Activated CD4-positive, alpha-beta T cell treated with anti-CD3 and anti-CD28 coated beads, Interleukin-2, amount 10 ng/mL, durations not matched to agents 7 days and 5 days (primary cell): ENCODE data around the gene ZNF768. TPM values are rescaled to one million over a fixed set of nuclear protein-coding genes. Genes with fewer than 3 reads are reported as not detected.

Source experiments
- CTCF ChIA-PET: fragments of 350-600 bp; sonication (Branson Sonifier 250); formaldehyde crosslinking; loops from one replicate; lab custom pipeline; 2021; ENCODE audit warnings: antibody characterized with exemption; lab: Charles Lee
- POLR2A ChIA-PET: fragments of 350-600 bp; sonication (Branson Sonifier 250); formaldehyde crosslinking; loops from one replicate; lab custom pipeline; 2021; ENCODE audit warnings: antibody characterized with exemption; lab: Charles Lee
- DNase-seq: peaks from one replicate; pipeline ENCODE4 v3.0.0-alpha.2; 2020
- H3K27ac Mint-ChIP-seq: one replicate; pipeline ENCODE4 v1.8.0; 2021; ENCODE audit warnings: mild to moderate bottlenecking, moderate library complexity, mixed read lengths
- H3K27me3 Mint-ChIP-seq: one replicate; pipeline ENCODE4 v1.8.0; 2021; ENCODE audit warnings: mixed read lengths
- H3K36me3 Mint-ChIP-seq: one replicate; pipeline ENCODE4 v1.8.0; 2021; ENCODE audit warnings: low read depth, mixed read lengths
- H3K4me1 Mint-ChIP-seq: one replicate; pipeline ENCODE4 v1.8.0; 2021; ENCODE audit warnings: mixed read lengths
- H3K4me3 Mint-ChIP-seq: one replicate; pipeline ENCODE4 v1.8.0; 2021; ENCODE audit warnings: mild to moderate bottlenecking, moderate library complexity, mixed read lengths
- H3K9me3 Mint-ChIP-seq: one replicate; pipeline ENCODE4 v1.8.0; 2021; ENCODE audit warnings: mixed read lengths
- total RNA-seq, 2 experiments: library from RNA; stranded (reverse); gene quantifications; one replicate each; pipeline ENCODE4 v1.2.3, GENCODE V29; 2021

Gene ZNF768
- total RNA-seq, 2 experiments from 2014 or later = 1.9 to 2.6 TPM

- peaks cover 28% of the 10 kb centered on the region for H3K4me1 Mint-ChIP-seq
- H3K27ac Mint-ChIP-seq = peak overlapping the region; percentile 14
- H3K36me3 Mint-ChIP-seq = peaks cover 86% of the 10 kb centered on the region
- no peak for DNase-seq
- CTCF ChIA-PET = interaction anchor here (1.3 to 1.4 kb wide), 3 partner anchors 9 to 17 kb away, joined by 3 to 4 read pairs (median 4); no protein-coding TSS in a partner anchor
- H3K9me3 Mint-ChIP-seq = no peaks in the 10 kb centered on the region
- no peak overlapping the region for H3K4me3 Mint-ChIP-seq
- H3K27me3 Mint-ChIP-seq = no peaks in the 10 kb centered on the region
- POLR2A ChIA-PET = interaction anchor here (0.7 kb wide), 1 partner anchor 245 kb away, joined by 3 read pairs; no protein-coding TSS in a partner anchor
These were observed 11.1 kb downstream of the ZNF768 start for GRCh38 chr16:30515275-30515674.

- Mint-ChIP-seq H3K27ac (no peak overlapping the region), H3K4me1 (peaks cover 9% of the 10 kb centered on the region), H3K27me3 (no peaks in the 10 kb centered on the region), H3K9me3 (no peaks in the 10 kb centered on the region), H3K4me3 (no peak overlapping the region), H3K36me3 (peaks cover 71% of the 10 kb centered on the region)
- DNase-seq = no peak
- CTCF ChIA-PET = interaction anchor here (0.6 to 2.2 kb wide), 5 partner anchors 10 to 87 kb away, joined by 3 to 17 read pairs (median 3); no protein-coding TSS in a partner anchor
- POLR2A ChIA-PET = interaction anchor here (0.6 kb wide), 1 partner anchor 14 kb away, joined by 4 read pairs; no protein-coding TSS in a partner anchor
These were observed 14.9 kb downstream of the ZNF768 start for GRCh38 chr16:30511509-30511908.

GRCh38 chr16:30510376-30510938 lies 15.9 kb downstream of the ZNF768 start:
- POLR2A ChIA-PET = no interaction called here
- no peak for DNase-seq
- Mint-ChIP-seq H3K9me3 (no peaks in the 10 kb centered on the region), H3K4me3 (no peak overlapping the region), H3K27me3 (no peaks in the 10 kb centered on the region), H3K4me1 (peaks cover 10% of the 10 kb centered on the region), H3K36me3 (peaks cover 69% of the 10 kb centered on the region), H3K27ac (peak overlapping the region; percentile 7)
- CTCF ChIA-PET = interaction anchor here (0.6 to 2.4 kb wide), 11 partner anchors 9 to 216 kb away, joined by 3 to 17 read pairs (median 3); partner anchors contain the start of gene DCTPP1

- no peaks in the 10 kb centered on the region for H3K27me3 Mint-ChIP-seq
- DNase-seq = no peak
- H3K4me3 Mint-ChIP-seq = no peak overlapping the region
- ChIA-PET POLR2A (interaction anchor here (0.7 kb wide), 2 partner anchors 62 to 84 kb away, joined by 3 read pairs; partner anchors contain the start of gene ZNF688), CTCF (interaction anchor here (0.8 to 2.4 kb wide), 4 partner anchors 10 to 100 kb away, joined by 3 to 8 read pairs (median 3); no protein-coding TSS in a partner anchor)
- no peak overlapping the region for H3K27ac Mint-ChIP-seq
- peaks cover 68% of the 10 kb centered on the region for H3K36me3 Mint-ChIP-seq
- H3K9me3 Mint-ChIP-seq = no peaks in the 10 kb centered on the region
- H3K4me1 Mint-ChIP-seq = peaks cover 13% of the 10 kb centered on the region
These were observed 17.1 kb downstream of the ZNF768 start for GRCh38 chr16:30509081-30509765.

GRCh38 chr16:30503403-30504296 lies 22.7 kb downstream of the ZNF768 start:
- ChIA-PET CTCF (interaction anchor here (0.6 to 1.0 kb wide), 3 partner anchors 26 to 99 kb away, joined by 3 read pairs; no protein-coding TSS in a partner anchor), POLR2A (interaction anchor here (0.7 kb wide), 1 partner anchor 70 kb away, joined by 3 read pairs; no protein-coding TSS in a partner anchor)
- Mint-ChIP-seq H3K4me3 (no peak overlapping the region), H3K27ac (peak overlapping the region; percentile 31), H3K27me3 (no peaks in the 10 kb centered on the region), H3K9me3 (no peaks in the 10 kb centered on the region), H3K36me3 (peaks cover 47% of the 10 kb centered on the region), H3K4me1 (peaks cover 13% of the 10 kb centered on the region)
- DNase-seq = no peak

- Mint-ChIP-seq H3K9me3 (no peaks in the 10 kb centered on the region), H3K36me3 (peaks cover 46% of the 10 kb centered on the region), H3K27ac (no peak overlapping the region), H3K4me1 (peaks cover 20% of the 10 kb centered on the region), H3K4me3 (no peak overlapping the region), H3K27me3 (no peaks in the 10 kb centered on the region)
- ChIA-PET POLR2A (no interaction called here), CTCF (interaction anchor here (0.7 to 2.4 kb wide), 6 partner anchors 10 to 116 kb away, joined by 3 to 8 read pairs (median 3); partner anchors contain the start of gene DCTPP1)
- DNase-seq = no peak
These were observed 27.1 kb downstream of the ZNF768 start for GRCh38 chr16:30499284-30499683.

GRCh38 chr16:30494709-30495108 lies 31.7 kb downstream of the ZNF768 start:
- Mint-ChIP-seq H3K36me3 (peaks cover 56% of the 10 kb centered on the region), H3K27ac (no peak overlapping the region), H3K4me1 (peaks cover 37% of the 10 kb centered on the region), H3K9me3 (no peaks in the 10 kb centered on the region), H3K4me3 (no peak overlapping the region), H3K27me3 (no peaks in the 10 kb centered on the region)
- CTCF ChIA-PET = interaction anchor here (1.1 to 3.6 kb wide), 3 partner anchors 16 to 65 kb away, joined by 4 to 17 read pairs (median 4); partner anchors contain the start of gene DCTPP1
- POLR2A ChIA-PET = no interaction called here
- no peak for DNase-seq

GRCh38 chr16:30493941-30494488 lies 32.4 kb downstream of the ZNF768 start:
- Mint-ChIP-seq H3K9me3 (no peaks in the 10 kb centered on the region), H3K36me3 (peaks cover 58% of the 10 kb centered on the region), H3K4me1 (peaks cover 43% of the 10 kb centered on the region), H3K27me3 (no peaks in the 10 kb centered on the region), H3K27ac (no peak overlapping the region), H3K4me3 (no peak overlapping the region)
- ChIA-PET CTCF (interaction anchor here (1.2 to 1.3 kb wide), 2 partner anchors 12 to 42 kb away, joined by 3 to 4 read pairs; no protein-coding TSS in a partner anchor), POLR2A (no interaction called here)
- DNase-seq = no peak

- Mint-ChIP-seq H3K9me3 (no peaks in the 10 kb centered on the region), H3K4me3 (no peak overlapping the region), H3K4me1 (peaks cover 50% of the 10 kb centered on the region), H3K27me3 (no peaks in the 10 kb centered on the region), H3K36me3 (peaks cover 65% of the 10 kb centered on the region), H3K27ac (peak overlapping the region; percentile 82)
- CTCF ChIA-PET = interaction anchor here (1.0 to 1.6 kb wide), 3 partner anchors 16 to 43 kb away, joined by 3 to 5 read pairs (median 4); partner anchors contain the start of gene ZNF747
- peak; percentile 20 for DNase-seq
- POLR2A ChIA-PET = interaction anchor here (0.6 kb wide), 1 partner anchor 205 kb away, joined by 3 read pairs; no protein-coding TSS in a partner anchor
These were observed 34.5 kb downstream of the ZNF768 start for GRCh38 chr16:30491744-30492308.

- Mint-ChIP-seq H3K9me3 (no peaks in the 10 kb centered on the region), H3K27me3 (no peaks in the 10 kb centered on the region), H3K27ac (peak overlapping the region; percentile 1), H3K36me3 (peaks cover 67% of the 10 kb centered on the region), H3K4me3 (no peak overlapping the region), H3K4me1 (peaks cover 51% of the 10 kb centered on the region)
- CTCF ChIA-PET = interaction anchor here (0.6 to 1.6 kb wide), 8 partner anchors 16 to 420 kb away, joined by 3 to 5 read pairs (median 4); partner anchors contain the start of genes DCTPP1 and ZNF747
- no peak for DNase-seq
- POLR2A ChIA-PET = no interaction called here
These were observed 35.1 kb downstream of the ZNF768 start for GRCh38 chr16:30491229-30491628.

GRCh38 chr16:30490210-30490609 lies 36.2 kb downstream of the ZNF768 start:
- H3K27me3 Mint-ChIP-seq = no peaks in the 10 kb centered on the region
- ChIA-PET CTCF (interaction anchor here (0.6 to 1.6 kb wide), 4 partner anchors 15 to 138 kb away, joined by 3 to 5 read pairs (median 4); partner anchors contain the start of gene DCTPP1), POLR2A (no interaction called here)
- no peaks in the 10 kb centered on the region for H3K9me3 Mint-ChIP-seq
- DNase-seq = no peak
- H3K4me3 Mint-ChIP-seq = no peak overlapping the region
- no peak overlapping the region for H3K27ac Mint-ChIP-seq
- peaks cover 71% of the 10 kb centered on the region for H3K36me3 Mint-ChIP-seq
- peaks cover 51% of the 10 kb centered on the region for H3K4me1 Mint-ChIP-seq
